Measurements from ENCODE around the gene BABAM2.

DNA sequence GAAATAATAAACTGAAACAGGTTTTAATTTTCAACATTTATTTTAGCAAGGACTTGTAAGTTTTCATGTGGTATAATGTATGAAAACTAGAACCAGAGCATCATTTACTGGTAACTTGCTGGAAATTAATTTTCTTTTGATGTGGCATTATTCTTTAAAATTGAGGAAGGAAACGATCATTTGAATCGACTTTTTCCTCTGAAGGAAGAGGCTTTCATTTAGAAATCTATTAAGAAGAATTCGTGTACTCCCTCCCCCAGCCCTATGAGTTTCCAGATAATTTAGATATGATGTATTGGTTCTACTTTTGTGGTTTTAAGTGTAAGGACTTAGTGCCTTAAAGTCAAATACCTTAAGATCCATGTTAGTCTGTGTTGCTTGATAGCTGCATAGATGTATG lies 2.5 kb downstream of the BABAM2 start:
- TF ChIP-seq, protein P1, sequence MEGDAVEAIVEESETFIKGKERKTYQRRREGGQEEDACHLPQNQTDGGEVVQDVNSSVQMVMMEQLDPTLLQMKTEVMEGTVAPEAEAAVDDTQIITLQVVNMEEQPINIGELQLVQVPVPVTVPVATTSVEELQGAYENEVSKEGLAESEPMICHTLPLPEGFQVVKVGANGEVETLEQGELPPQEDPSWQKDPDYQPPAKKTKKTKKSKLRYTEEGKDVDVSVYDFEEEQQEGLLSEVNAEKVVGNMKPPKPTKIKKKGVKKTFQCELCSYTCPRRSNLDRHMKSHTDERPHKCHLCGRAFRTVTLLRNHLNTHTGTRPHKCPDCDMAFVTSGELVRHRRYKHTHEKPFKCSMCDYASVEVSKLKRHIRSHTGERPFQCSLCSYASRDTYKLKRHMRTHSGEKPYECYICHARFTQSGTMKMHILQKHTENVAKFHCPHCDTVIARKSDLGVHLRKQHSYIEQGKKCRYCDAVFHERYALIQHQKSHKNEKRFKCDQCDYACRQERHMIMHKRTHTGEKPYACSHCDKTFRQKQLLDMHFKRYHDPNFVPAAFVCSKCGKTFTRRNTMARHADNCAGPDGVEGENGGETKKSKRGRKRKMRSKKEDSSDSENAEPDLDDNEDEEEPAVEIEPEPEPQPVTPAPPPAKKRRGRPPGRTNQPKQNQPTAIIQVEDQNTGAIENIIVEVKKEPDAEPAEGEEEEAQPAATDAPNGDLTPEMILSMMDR (conservative IDR thresholded peaks at IDR 0.05; ENCODE audit: low read depth, low read length), result no peak
- TF ChIP-seq EZH2phosphoT487 (IDR thresholded peaks at IDR 0.05; ENCODE audit: borderline replicate concordance, low read length), result no peak

Data from PC-3 (cell line).